Esophagus mucosa (tissue), 1 donor: Measurements from ENCODE around the gene MRPL43. TPM values are rescaled to one million over a fixed set of nuclear protein-coding genes. Genes with fewer than 3 reads are reported as not detected.

ENCODE experiments used
- ATAC-seq: fragments of 200-7000 bp; cut with Tn5 transposase; one replicate; pipeline ENCODE4 v1.9.1; 2020
- total RNA-seq: library from RNA; stranded (reverse); gene quantifications from one replicate; pipeline ENCODE4 v1.2.4, GENCODE V29; 2023
- donor health status: DM: yes; HTN: yes; CAD: no.

Gene MRPL43
- total RNA-seq, 1 donor from 2014 or later = 72.7 TPM

DNA sequence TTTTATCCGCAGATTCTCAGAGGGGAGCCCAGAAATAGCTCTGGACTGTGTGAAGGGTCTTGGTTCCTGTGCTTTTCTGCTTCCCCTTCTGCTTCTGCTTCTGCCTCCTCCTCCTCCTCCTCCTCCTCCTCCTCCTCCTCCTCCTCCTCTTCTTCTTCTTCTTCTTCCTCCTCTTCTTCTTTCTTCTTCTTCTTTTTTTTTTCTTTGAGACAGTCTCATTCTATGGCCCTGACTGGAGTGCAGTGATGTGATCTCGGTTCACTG, 32.1 kb upstream of the MRPL43 start:
- ATAC-seq = no peak

DNA sequence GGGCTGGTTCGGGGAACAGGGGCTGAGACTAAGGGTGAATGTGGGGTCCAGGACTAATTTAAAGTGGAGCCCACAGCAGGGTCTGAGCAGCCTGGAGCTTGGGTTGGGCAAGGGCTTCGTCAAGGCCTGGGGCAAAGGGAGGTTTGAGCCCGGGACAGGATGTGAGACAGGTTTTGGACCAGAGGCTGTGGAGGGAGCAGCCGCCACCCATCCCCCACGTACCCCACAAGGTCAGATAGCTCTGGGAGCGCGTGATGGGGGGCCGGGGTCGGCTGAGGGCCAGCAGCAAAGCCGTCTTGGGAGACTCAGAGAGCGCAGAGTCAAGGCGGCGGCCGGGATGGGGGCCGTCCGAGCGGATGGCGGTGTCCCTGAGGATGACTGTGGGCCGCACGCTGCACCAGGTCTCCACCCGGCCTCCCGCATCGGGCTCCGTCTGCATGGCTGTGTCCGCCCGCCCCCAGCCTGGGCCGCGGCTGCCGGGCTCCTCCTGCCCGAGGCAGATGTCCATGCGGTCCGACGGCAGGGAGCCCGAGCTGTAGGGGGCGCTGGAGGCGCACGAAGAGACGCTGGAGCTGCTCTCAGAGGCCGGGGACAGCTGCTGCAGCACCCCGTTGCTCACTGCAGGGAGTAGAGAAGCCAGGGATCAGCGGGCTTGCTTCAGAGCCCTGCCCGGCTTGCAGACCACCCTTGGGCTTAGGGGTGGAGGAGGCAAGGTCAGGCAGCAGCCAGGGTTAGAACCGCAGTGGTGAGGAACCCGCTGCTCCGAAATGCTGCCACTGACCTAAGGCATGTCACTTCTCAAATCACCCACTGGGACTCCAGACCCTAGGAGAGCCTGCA, 31.5 kb upstream of the MRPL43 start:
- peak; percentile 62 for ATAC-seq

GRCh38 chr10:101018118-101018599, 30.9 kb upstream of the MRPL43 start:
- ATAC-seq = no peak

- ATAC-seq = no peak
These were observed 29.5 kb upstream of the MRPL43 start for GRCh38 chr10:101016814-101017213.

DNA sequence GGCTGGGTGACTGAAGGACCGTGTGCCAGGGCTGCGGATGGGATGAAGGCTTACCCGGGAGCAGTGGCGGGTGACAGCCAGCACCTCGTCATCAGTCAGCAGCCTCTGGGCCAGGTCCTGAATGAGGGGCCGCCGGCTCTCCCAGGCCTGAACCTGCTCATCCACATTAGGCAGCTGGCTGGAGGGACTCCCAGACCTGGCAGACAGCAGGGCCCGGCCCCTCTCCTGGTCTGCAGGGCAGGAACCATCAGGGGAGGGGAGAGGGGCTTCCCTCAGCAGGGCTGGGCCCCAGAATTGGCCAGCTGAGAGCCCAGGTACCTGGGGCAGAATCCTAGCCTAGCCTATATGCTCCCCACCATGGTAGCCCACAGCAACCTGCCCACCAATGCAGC, 28.3 kb upstream of the MRPL43 start:
- no peak for ATAC-seq

GRCh38 chr10:101014966-101015581, 27.8 kb upstream of the MRPL43 start:
- ATAC-seq = no peak

DNA sequence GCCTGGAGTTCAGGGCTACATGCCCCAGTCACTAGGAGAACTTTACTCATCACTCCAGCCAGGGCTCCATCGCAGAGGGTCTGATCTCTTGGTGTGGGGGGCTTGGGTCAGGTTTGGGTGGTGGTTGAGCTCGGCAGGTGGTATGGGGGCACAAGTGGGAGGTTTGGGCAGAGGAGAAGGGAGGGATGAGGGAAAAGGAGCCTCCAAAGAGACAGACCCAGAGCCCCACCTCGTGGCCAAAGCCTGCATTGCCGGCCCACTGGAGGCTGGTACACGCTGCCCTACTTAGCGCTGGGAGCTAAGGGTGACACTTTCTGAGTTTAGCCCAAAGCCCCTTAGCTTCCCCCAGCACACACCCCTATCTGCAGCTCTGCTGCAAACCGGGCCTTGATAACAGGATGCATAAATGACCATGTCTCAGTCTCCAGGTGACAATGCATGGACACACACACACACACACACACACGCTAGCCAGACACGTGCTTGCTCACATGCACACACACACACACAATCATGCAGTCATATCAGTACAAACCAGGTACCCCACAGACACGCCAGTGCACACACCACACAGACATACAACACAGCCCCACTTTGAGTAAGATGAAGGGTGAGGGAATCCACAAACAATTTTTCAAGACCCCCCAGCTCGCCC, 27.1 kb upstream of the MRPL43 start:
- ATAC-seq = peak; percentile 65

GRCh38 chr10:101013365-101013825, 26.1 kb upstream of the MRPL43 start:
- no peak for ATAC-seq

GRCh38 chr10:101012525-101013364, 25.4 kb upstream of the MRPL43 start:
- peak; percentile 73 for ATAC-seq

DNA sequence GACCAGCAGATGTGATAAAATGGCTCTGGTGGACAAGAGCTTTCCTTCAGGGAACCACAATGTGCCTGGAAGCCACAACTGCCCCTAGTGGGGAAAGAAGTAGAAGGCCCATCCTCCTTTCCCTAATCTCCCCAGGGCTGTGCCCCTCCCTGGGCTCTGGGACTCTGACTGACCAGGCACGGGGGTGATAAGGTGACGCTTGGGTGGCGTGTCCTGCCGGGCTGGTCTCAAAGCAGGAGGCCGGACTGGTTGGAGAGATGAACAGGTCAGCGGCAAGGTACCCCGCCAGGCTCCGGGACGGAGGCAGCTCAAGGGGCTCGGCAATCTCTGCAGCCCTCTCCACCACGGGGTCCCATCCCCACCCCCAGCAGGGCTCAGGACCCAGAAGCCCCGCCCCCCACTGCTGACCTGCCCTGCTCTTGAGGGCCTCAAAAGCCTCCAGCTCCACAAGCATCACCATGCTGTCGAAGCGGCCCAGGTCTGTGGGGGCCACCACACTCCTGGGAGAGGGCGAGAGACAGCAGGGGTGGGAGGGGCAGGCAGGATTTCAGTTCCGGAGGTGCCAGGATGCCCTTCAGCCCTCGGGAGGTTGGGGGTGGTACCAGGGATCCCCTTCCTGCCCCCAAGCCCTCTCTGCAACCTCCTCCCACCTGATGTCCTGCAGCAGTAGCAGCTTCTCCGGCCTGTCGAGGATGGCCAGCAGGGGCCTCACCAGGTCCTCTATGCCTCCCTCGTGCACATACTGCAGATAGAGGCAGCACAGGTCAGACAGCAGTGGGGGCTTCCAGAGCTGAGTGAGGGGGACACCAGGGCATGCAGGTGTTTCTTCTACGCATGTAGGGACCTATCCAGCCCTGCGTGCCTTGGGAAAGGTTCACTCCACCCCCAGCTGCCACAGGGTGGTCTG, 24.5 kb upstream of the MRPL43 start:
- no peak for ATAC-seq

DNA sequence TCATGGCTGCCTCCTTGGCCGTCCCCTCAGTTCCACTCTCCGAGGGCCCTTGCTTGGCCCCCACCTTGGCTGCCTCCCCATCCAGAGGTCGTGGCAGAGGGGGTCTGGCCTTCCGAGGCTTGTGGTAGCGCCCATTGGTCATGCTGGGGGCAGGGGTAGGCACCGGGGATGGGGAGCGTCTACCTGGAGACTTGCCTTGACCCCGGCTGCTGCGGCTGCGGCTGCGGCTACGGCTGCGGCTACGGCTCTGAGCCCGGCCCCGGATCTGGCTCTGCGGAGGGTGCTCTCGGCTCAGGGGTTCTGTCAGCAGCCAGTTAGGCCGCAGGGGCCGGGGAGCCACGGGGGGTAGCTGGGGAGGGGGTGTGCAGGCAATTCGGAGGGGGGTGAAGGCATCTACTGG, 23.0 kb upstream of the MRPL43 start:
- no peak for ATAC-seq

DNA sequence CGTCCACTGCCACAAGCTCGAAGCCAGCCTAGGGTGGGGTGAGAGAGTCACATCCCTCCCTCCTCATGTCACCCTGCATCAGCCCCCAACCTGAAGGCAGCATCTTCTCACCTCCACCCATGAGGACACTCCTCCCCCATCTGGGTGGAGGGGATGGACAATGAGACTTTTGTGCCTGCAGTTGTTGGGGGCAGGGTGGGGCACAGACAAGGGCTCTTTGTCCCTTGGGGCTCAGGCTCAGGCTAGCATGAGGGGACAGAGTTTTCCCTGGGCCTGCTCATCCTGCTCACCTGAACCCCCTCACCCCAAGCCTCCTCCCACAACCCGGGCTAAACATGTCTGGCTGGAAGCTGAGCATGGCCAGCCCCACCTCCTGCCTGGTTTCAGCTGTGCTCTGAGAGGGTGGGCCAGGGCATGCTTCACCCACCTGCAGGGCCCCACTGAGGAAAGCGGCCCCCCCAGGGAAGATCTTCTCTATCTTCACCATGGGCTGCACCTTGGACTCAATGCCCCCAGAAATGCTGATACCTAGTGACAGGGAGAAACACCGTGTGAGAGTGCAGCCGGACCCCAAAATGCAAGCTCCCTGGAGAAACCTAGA, 21.6 kb upstream of the MRPL43 start:
- no peak for ATAC-seq

DNA sequence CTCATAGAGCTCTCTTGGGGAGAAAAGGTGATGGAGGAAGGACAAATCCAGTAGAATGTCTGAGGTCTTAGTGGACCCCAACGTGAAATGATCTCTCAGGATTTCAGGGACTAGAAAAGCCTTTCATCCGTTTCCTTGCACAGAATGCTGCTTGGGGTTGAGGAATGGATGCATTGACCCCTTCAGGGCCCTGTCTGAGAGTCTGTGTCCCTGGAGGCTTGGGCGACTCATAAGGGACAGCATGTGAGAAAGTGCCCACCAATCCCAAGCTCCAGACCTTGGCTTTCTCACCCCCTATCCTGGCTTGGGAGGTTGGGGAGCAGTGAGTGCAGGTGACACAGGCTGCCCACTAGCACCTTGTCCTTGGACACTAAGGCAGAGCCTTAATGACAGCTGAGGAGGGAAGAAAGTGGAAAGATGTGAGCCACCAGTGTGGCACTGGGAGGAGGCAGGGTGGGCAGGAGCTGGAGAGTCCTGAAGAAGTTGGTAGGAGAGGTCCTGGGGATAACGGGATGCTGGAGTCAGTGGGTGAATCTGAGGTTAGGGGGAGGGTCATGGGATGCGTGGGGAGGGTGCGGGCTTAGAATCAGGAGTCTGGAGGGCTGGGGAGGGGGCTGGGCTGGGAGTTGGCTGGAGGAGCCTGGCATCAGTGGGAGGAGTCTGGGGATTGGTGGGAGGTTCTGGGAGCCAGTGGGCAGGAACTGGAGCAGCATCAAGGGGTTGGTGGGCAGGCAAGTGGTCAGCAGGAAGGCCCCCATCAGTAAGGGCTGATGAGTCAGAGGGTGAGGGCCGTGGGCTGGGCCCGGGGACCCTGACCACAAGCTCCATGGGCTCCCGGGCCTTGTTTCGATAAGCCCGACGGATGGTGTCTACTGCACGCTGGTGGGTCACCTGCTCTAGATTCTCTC, 20.9 kb upstream of the MRPL43 start:
- no peak for ATAC-seq

GRCh38 chr10:101007099-101007711, 19.9 kb upstream of the MRPL43 start:
- no peak for ATAC-seq

- no peak for ATAC-seq
These were observed 19.3 kb upstream of the MRPL43 start for GRCh38 chr10:101006593-101007098.

- ATAC-seq = no peak
These were observed 18.7 kb upstream of the MRPL43 start for GRCh38 chr10:101005869-101006567.

GRCh38 chr10:101005361-101005760, 18.1 kb upstream of the MRPL43 start:
- no peak for ATAC-seq

GRCh38 chr10:101003639-101004206, 16.4 kb upstream of the MRPL43 start:
- ATAC-seq = no peak
